NCI-H2171 (cell line): Measurements from ENCODE around the gene CD8B.

Source experiments
- DNase-seq: peaks from one replicate; lab custom pipeline; 2025; lab: John Stamatoyannopoulos, UW

CD8B gene

DNA sequence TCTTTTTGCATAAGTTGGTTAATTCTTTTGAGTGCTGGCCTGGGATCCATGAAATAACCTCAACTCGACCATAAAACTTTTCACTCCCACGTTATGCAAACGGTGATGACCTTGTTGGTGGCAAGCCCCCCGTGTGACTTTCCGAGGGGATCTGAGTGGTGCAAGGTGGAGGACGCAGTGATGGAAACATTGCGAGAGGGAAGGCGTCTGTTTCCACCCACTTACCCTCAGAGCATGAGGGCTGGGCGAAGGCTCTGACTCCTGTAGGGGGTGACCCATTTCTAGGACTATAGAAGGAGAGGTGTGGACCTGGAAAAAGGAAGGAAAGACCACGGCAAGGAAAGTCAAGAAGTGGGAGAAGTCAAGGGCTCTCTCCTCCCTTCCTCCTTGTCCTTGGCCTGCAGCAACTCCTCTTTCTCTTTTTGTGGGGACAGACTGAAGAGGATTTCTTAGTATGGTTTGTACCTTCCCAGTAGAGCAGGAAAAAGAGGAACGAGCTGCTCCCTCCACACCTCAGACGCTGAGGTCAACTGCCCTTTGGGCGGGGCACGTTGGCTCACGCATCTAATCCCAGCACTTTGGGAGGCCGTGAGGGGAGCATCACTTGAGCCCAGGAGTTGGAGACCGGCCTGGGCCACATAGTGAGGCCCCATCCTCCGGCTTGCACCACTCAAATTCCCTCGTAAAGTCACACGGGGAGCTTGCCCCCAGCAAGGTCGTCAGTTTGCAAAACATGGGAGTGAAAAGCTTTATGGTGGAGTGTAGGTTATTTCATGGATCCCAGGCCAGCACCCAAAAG, 55.4 kb downstream of the CD8B start:
- DNase-seq: no peak

- no peak for DNase-seq
Measured at GRCh38 chr2:86800856-86801567, 60.7 kb downstream of the CD8B start.

- no peak for DNase-seq
Measured at GRCh38 chr2:86794861-86795260, 66.8 kb downstream of the CD8B start.

GRCh38 chr2:86793752-86794151, 67.9 kb downstream of the CD8B start:
- no peak for DNase-seq

GRCh38 chr2:86791573-86791972, 70.1 kb downstream of the CD8B start:
- no peak for DNase-seq

GRCh38 chr2:86790676-86791572, 70.8 kb downstream of the CD8B start, which contains the start of gene CD8A:
TSS of gene CD8A (minus strand) at chr2:86790913. CDS start at chr2:86790825, 88 bp downstream.
- no peak for DNase-seq

DNA sequence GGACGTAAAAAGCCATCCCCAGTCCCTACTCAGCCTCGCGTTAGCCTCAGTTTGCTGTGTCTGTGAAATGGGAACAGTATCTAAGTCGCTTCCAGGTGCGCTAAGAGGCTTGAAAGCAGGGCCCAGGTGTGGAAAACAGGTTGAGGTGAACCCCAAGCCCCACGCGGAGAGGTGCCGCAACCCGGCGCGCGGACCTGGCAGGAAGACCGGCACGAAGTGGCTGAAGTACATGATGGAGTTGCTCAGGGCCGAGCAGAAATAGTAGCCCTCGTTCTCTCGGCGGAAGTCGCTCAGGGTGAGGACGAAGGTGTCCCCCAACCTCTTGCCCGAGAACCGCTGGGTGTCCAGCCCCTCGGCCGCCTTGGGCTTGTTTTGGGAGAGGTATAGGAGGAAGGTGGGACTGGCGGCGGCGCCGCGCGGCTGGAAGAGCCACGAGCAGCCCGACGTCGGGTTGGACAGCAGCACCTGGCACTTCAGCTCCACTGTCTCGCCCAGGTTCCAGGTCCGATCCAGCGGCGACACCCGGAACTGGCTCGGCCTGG, 71.5 kb downstream of the CD8B start:
- DNase-seq: no peak

- DNase-seq: no peak
Measured at GRCh38 chr2:86789687-86790133, 72.0 kb downstream of the CD8B start.

DNA sequence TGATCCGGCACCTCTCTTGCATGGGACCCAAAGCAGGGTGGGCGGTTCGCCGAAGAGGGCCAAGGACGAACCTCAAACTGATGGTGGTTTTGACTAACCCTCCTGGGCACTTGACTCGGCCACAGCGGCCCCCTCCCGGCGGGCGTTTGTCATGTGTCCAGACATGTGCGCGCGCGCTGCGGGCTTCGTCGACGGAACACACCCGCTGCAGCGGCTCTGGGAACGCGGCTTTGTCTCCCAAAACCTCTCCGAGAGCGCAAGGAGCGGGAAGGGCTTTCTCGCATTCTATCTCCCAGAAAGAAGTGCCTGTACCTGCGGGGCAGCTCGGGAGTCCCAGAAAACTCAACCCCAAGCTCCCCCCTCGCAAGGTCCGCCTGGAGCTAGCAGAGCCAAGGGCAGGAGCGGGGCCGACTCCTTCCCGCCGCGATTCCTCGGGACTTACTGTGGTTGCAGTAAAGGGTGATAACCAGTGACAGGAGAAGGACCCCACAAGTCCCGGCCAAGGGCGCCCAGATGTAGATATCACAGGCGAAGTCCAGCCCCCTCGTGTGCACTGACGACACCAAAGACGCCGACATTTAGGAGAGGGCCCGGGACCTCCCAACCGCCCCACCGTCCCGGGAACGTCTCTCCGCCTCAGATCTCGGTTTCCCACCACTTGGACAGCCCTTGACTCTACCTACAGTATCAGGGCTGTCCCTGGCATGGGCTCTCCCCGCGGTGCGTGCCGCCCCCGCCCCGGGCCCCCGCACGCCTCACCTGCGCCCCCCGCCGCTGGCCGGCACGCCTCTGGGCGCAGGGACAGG, 72.6 kb downstream of the CD8B start:
- no peak for DNase-seq

DNA sequence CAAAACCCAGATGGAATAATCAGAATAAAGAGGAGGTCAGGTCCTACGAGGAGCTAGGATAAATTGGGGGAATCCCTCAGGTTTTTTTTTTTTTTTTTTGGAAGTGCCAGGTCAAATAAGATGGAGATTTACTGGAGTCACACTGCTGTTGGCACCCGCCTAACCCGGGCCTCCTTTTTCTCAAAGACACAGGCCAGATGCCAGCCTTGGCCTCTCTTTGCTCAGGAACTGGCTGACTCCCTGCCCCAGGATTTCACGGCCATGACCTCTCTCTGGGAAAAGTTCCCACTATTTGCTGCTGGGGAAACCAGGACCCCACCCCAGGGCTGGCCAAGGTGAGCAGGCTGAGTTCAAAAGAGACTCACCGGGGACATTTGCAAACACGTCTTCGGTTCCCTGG, 73.5 kb downstream of the CD8B start:
- no peak for DNase-seq

GRCh38 chr2:86787736-86788135, 74.0 kb downstream of the CD8B start:
- DNase-seq: no peak

DNA sequence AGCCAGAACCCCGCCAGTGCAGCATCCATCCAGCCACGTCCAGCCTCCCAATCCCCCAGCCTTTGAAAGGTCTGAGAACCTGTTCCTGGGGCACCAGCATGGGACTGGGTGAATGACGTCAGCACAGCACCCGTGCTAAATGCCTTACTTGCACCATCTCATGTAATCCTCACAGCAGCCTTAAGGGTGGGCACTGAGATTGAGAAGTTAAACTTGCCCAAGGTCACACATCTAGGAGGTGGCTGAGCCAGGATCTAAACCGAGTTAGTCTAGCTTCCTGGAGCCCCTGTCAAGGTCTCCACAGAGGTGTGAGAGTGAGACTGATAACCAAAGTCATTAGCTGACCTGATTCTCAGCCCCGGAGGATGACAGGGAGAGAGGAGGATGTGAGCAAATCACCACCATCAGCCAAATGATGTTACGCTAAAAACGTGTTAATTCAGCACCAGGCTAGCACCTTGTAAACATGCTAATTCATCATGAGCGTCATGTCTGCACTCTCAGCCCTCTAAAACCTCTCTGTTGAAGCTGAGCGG, 75.6 kb downstream of the CD8B start:
- no peak for DNase-seq

GRCh38 chr2:86785456-86785855, 76.2 kb downstream of the CD8B start:
- no peak for DNase-seq

DNA sequence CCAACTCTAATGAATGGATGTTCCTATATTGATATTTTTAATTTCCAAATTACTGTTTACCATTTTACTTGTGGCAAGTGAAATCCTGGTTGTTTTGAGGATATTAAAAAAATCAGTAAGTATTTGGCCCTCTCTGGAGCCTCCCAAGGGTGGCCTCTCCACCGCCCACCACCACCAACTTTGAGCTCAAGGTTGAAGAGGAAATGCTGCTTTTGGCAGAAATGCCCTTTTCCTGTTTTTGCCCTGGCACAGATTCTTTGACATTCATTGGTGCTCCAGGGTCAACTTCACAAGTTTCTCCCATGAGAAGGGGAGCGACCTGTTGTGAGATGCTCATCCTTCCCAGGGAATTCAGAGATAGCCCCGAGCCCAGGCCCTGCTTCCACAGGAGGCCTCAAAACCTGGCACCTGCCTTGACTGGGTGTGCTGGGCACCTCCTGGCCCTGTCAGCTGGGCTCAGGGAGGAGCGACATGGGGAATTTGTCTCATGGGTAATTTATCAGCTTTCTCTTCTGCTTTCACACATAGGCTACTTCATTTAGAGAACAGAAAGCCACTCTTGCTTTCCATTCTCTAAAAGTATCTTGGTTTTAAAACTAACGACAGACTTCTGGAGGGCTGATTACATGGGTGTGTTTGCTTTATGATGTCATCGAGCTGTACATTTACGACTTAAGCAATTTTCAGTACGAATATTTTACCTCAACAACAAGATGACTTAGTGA, 77.9 kb downstream of the CD8B start:
- no peak for DNase-seq

DNA sequence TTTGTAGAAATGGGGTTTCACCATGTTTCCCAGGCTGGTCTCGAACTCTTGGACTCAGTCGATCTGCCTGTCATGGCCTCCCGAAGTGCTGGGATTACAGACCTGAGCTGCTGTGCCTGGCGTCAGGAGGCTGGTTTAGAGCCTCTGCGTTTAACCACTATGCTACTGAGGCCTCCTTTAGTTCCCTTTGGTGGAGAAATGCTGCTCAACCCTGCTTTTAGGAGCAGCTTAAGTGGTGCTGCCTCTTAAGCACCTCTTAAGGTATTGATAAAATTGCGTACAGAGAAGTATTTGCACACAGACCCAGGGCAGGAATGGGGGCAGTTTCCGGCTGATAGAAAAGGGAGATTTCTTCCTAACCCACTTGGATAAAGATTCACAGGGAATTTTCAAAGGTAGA, 78.9 kb downstream of the CD8B start:
- no peak for DNase-seq

DNA sequence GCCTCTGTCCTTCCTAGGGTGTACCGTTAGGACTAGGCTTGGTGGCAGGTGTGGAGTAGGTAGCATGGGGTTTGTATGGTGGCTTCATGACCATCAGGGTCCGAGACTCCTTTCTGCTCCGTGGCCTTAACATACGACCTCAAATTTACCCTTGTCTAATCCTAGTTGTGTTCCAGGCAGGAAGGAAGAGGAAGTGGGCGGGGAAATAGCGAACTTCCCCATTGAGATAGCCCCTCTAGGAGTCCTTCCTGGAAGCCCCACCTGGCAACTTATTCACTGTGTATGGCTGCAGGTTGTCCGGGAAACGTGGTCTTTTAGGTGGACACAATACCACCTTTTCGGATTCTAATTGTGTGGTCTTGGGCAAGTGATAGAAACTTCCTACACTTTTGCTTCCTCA, 80.3 kb downstream of the CD8B start:
- no peak for DNase-seq

- no peak for DNase-seq
Measured at GRCh38 chr2:86779971-86780370, 81.7 kb downstream of the CD8B start.

DNA sequence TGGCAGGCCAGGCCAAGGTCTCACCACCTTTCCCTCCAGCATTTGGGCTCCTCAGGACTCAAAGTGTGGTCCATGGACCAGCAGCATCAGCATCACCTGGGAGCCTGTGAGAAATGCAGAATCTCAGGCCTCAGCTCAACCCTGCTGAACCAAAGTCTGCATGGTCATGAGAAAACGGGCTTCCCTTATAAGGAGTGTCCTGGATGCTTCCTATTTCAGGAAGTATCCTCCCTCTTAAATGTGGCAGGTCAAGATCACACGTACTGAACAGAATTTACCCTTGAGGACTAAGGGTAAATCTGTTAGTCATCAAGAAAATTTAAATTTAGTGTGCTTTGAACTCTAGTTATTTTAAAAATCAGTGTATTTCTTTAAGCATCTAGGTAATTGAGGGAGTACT, 82.7 kb downstream of the CD8B start:
- no peak for DNase-seq

DNA sequence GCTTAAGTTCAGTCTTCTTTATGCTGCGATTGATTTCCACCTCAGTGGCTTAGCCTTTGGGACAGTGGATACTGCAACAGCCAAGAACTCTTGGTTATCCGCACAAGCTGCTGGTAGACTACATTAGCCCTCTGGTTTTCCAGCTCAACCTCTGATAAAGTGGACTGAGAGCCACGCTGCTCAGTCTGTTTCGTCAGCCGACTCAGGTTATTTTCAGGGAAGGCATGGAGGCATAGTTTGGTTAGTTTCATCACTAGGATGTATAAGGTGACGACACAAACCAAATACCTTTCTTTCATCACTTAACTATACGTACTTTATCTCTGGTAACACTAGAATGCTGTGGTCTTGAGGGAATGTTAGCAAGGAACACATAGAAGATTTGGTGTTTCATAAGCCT, 85.2 kb downstream of the CD8B start:
- no peak for DNase-seq

GRCh38 chr2:86775338-86775737, 86.3 kb downstream of the CD8B start:
- DNase-seq: no peak
